ENCODE results near the gene ANKRD52.

GRCh38 chr12:56222531-56222895, 35.7 kb downstream of the ANKRD52 start:
- TF ChIP-seq, protein P1, sequence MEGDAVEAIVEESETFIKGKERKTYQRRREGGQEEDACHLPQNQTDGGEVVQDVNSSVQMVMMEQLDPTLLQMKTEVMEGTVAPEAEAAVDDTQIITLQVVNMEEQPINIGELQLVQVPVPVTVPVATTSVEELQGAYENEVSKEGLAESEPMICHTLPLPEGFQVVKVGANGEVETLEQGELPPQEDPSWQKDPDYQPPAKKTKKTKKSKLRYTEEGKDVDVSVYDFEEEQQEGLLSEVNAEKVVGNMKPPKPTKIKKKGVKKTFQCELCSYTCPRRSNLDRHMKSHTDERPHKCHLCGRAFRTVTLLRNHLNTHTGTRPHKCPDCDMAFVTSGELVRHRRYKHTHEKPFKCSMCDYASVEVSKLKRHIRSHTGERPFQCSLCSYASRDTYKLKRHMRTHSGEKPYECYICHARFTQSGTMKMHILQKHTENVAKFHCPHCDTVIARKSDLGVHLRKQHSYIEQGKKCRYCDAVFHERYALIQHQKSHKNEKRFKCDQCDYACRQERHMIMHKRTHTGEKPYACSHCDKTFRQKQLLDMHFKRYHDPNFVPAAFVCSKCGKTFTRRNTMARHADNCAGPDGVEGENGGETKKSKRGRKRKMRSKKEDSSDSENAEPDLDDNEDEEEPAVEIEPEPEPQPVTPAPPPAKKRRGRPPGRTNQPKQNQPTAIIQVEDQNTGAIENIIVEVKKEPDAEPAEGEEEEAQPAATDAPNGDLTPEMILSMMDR (IDR thresholded peaks at IDR 0.05) = no peak
- no peak for TF ChIP-seq EZH2phosphoT487 (IDR thresholded peaks at IDR 0.05)

Data from neural progenitor cell (in vitro differentiated cells).